Aorta (tissue), 5 donors: ENCODE measurements around the gene TMUB1. TPM values are rescaled to one million over a fixed set of nuclear protein-coding genes. Genes with fewer than 3 reads are reported as not detected.

Source experiments
- ATAC-seq: fragments of 200-7000 bp; cut with Tn5 transposase; one replicate; pipeline ENCODE4 v1.9.1; 2022; ENCODE audit warnings: moderate library complexity; ENCODE audit not compliant: low FRiP score
- DNase-seq, 2 donors: peaks; one replicate each; pipeline ENCODE4 v3.0.0-alpha.2; 2020
- H3K27ac ChIP-seq, 2 donors: one replicate each; pipeline ENCODE4 v1.5.1; 2013; ENCODE audit warnings: low read length in 2 of 2, mild to moderate bottlenecking in 2 of 2, moderate library complexity in 2 of 2, control low read depth in 1 of 2, inconsistent platforms in 1 of 2, low read depth in 1 of 2
- H3K27me3 ChIP-seq, 2 donors: one replicate each; pipeline ENCODE4 v1.6.1; 2013; ENCODE audit warnings: control low read depth in 1 of 2, low read length in 1 of 2, mild to moderate bottlenecking in 1 of 2, moderate library complexity in 1 of 2; ENCODE audit not compliant: insufficient read depth in 2 of 2, control insufficient read depth in 1 of 2
- H3K36me3 ChIP-seq, 2 donors: one replicate each; pipeline ENCODE4 v1.6.1; 2013; ENCODE audit warnings: control low read depth in 1 of 2, low read length in 1 of 2, mild to moderate bottlenecking in 1 of 2; ENCODE audit not compliant: insufficient read depth in 2 of 2, control insufficient read depth in 1 of 2
- H3K4me1 ChIP-seq, 2 donors: one replicate each; pipeline ENCODE4 v1.6.1; 2013; ENCODE audit warnings: low read length in 2 of 2, control low read depth in 1 of 2, mild to moderate bottlenecking in 1 of 2, moderate library complexity in 1 of 2; ENCODE audit not compliant: insufficient read depth in 2 of 2, control insufficient read depth in 1 of 2
- H3K4me3 ChIP-seq, 2 donors: one replicate each; pipeline ENCODE4 v1.5.1; 2013; ENCODE audit warnings: low read length in 2 of 2, control low read depth in 1 of 2, mild to moderate bottlenecking in 1 of 2
- H3K9me3 ChIP-seq: one replicate; pipeline ENCODE4 v1.6.1; 2013; ENCODE audit warnings: mild to moderate bottlenecking, low read length; ENCODE audit not compliant: control insufficient read depth
- WGBS, 2 donors: extraction: QIAGEN DNeasy Blood & Tissue Kit; methylation state at CpG; one replicate each; pipeline ENCODE4 v1.1.7; 2013; 5-methylcytosine and 5-hydroxymethylcytosine counted together
- intact Hi-C, 2 donors: fragments of 100-400 bp; cut with DNase I; formaldehyde crosslinking; loops; one replicate each; pipeline versions ENCODE4 v1.14.2 to v1.15.0; 2022
- polyA plus RNA-seq, 2 donors: library from polyadenylated mRNA; stranded (reverse); fragments of 200-250 nt; gene quantifications; one replicate each; pipeline ENCODE4 v1.2.3, GENCODE V29; 2013
- total RNA-seq, 2 donors: library from RNA; stranded (reverse); fragmentation: NEBNext Ultra II Directional; extraction: Animal tissue kit (Norgen Biotek cat#: 25700); gene quantifications; one replicate each; pipeline ENCODE4 v1.2.1, GENCODE V29; 2021
- donor health status: healthy with polysubstance abuse.
- donor health status: Bipolar disorder and iron deficiency.
- donor health status: DM: no; HTN: no; CAD: no.
- donor health status: DM: no; HTN: no; CAD: no.
- donor health status: DM: yes; HTN: yes; CAD: no.

Gene TMUB1
- total and polyA plus RNA-seq, 4 donors = 19.0 to 72.4 (median 33.3) TPM

GRCh38 chr7:151077705-151078232, 5.5 kb downstream of the TMUB1 start:
- intact Hi-C loops = no loop called here
- WGBS, 2 donors = 31 to 43% methylated on average over 10 of the region's 10 CpGs
- H3K27me3 ChIP-seq = no peaks in the 10 kb centered on the region
- no peaks in the 10 kb centered on the region for H3K9me3 ChIP-seq
- H3K27ac ChIP-seq = no peak overlapping the region
- ATAC-seq (no peak), DNase-seq (no peak)
- peaks cover 0 to 2% of the 10 kb centered on the region in 2 donors for H3K36me3 ChIP-seq
- no peak overlapping the region for H3K4me3 ChIP-seq
- H3K4me1 ChIP-seq = peaks cover 0 to 3% of the 10 kb centered on the region in 2 donors

GRCh38 chr7:151076863-151077704, 6.2 kb downstream of the TMUB1 start:
- Histone ChIP-seq H3K4me1 (no peaks in the 10 kb centered on the region), H3K27me3 (no peaks in the 10 kb centered on the region), H3K27ac (no peak overlapping the region), H3K9me3 (no peaks in the 10 kb centered on the region), H3K36me3 (peaks cover 0 to 2% of the 10 kb centered on the region in 2 donors), H3K4me3 (no peak overlapping the region)
- no peak for ATAC-seq
- WGBS, 2 donors = 68 to 71% methylated on average over 27 to 33 of the region's 33 CpGs
- intact Hi-C loops = no loop called here
- DNase-seq = no peak

- intact Hi-C loops = no loop called here
- no peaks in the 10 kb centered on the region for H3K4me1 ChIP-seq
- no peak overlapping the region for H3K27ac ChIP-seq
- peaks cover 0 to 2% of the 10 kb centered on the region in 2 donors for H3K36me3 ChIP-seq
- no peaks in the 10 kb centered on the region for H3K27me3 ChIP-seq
- ATAC-seq (no peak), DNase-seq (no peak)
- no peak overlapping the region for H3K4me3 ChIP-seq
- H3K9me3 ChIP-seq = no peaks in the 10 kb centered on the region
- WGBS, 2 donors = 78 to 82% methylated on average over 22 of the region's 22 CpGs
Measured at GRCh38 chr7:151075978-151076426, 7.3 kb downstream of the TMUB1 start.

- 76 to 81% methylated on average over 7 of the region's 7 CpGs for WGBS, 2 donors
- Histone ChIP-seq H3K4me3 (no peak overlapping the region), H3K36me3 (peaks cover 0 to 4% of the 10 kb centered on the region in 2 donors), H3K4me1 (no peaks in the 10 kb centered on the region), H3K27ac (no peak overlapping the region), H3K9me3 (no peaks in the 10 kb centered on the region), H3K27me3 (no peaks in the 10 kb centered on the region)
- DNase-seq (no peak), ATAC-seq (no peak)
- intact Hi-C loops = no loop called here
Measured at GRCh38 chr7:151075662-151075971, 7.7 kb downstream of the TMUB1 start.

GRCh38 chr7:151074817-151075661, 8.3 kb downstream of the TMUB1 start:
- ATAC-seq = no peak
- H3K9me3 ChIP-seq = no peaks in the 10 kb centered on the region
- 89 to 93% methylated on average over 26 of the region's 26 CpGs for WGBS, 2 donors
- peaks cover 2 to 4% of the 10 kb centered on the region in 2 donors for H3K36me3 ChIP-seq
- no peak for DNase-seq
- no peaks in the 10 kb centered on the region for H3K4me1 ChIP-seq
- intact Hi-C loops = no loop called here
- H3K4me3 ChIP-seq = no peak overlapping the region
- no peaks in the 10 kb centered on the region for H3K27me3 ChIP-seq
- H3K27ac ChIP-seq = no peak overlapping the region

GRCh38 chr7:151073990-151074389, 9.3 kb downstream of the TMUB1 start:
- DNase-seq = no peak
- no peaks in the 10 kb centered on the region for H3K4me1 ChIP-seq
- WGBS, 2 donors = 87 to 88% methylated on average over 16 to 17 of the region's 17 CpGs
- intact Hi-C loops = no loop called here
- no peaks in the 10 kb centered on the region for H3K27me3 ChIP-seq
- no peak overlapping the region for H3K4me3 ChIP-seq
- no peak for ATAC-seq
- no peaks in the 10 kb centered on the region for H3K9me3 ChIP-seq
- H3K36me3 ChIP-seq = peaks cover 3 to 4% of the 10 kb centered on the region in 2 donors
- H3K27ac ChIP-seq = no peak overlapping the region

GRCh38 chr7:151071032-151071866, 12.0 kb downstream of the TMUB1 start:
- WGBS, 2 donors = 87 to 91% methylated on average over 38 to 39 of the region's 39 CpGs
- ATAC-seq (no peak), DNase-seq (no peak)
- Histone ChIP-seq H3K4me3 (no peak overlapping the region), H3K27me3 (no peaks in the 10 kb centered on the region), H3K27ac (no peak overlapping the region), H3K36me3 (peaks cover 6 to 11% of the 10 kb centered on the region in 2 donors), H3K9me3 (no peaks in the 10 kb centered on the region), H3K4me1 (no peaks in the 10 kb centered on the region)
- intact Hi-C loops = no loop called here

- DNase-seq = no peak
- no peaks in the 10 kb centered on the region for H3K9me3 ChIP-seq
- H3K4me1 ChIP-seq = no peaks in the 10 kb centered on the region
- no peak for ATAC-seq
- H3K27ac ChIP-seq = no peak overlapping the region
- no peak overlapping the region for H3K4me3 ChIP-seq
- intact Hi-C loops = no loop called here
- H3K36me3 ChIP-seq = peaks cover 6 to 11% of the 10 kb centered on the region in 2 donors
- 91 to 93% methylated on average over 15 of the region's 15 CpGs for WGBS, 2 donors
- H3K27me3 ChIP-seq = no peaks in the 10 kb centered on the region
Measured at GRCh38 chr7:151070574-151070960, 12.7 kb downstream of the TMUB1 start.
